Stimulated activated CD8-positive, alpha-beta memory T cell treated with anti-CD3 and anti-CD28 coated beads, Interleukin-12 subunit alpha, Interleukin-12 subunit beta, amount 100 ng/mL, for 24 hours (primary cell): ENCODE results near the gene MAEL.

Experiments
- DNase-seq: peaks from one replicate; pipeline ENCODE4 v3.0.0-alpha.2; 2020; ENCODE audit errors: extremely low read depth

MAEL gene

GRCh38 chr1:167056529-167057231 lies 67.6 kb downstream of the MAEL start:
- DNase-seq, result no peak

GRCh38 chr1:167057241-167057688 lies 68.2 kb downstream of the MAEL start:
- no peak for DNase-seq

GRCh38 chr1:167059045-167059808 lies 70.1 kb downstream of the MAEL start:
- DNase-seq, result peak; percentile 31

GRCh38 chr1:167059809-167060107 lies 70.7 kb downstream of the MAEL start:
- no peak for DNase-seq

- DNase-seq, result no peak
Observed at GRCh38 chr1:167060141-167061072, 71.3 kb downstream of the MAEL start.

GRCh38 chr1:167061073-167061464 lies 72.0 kb downstream of the MAEL start:
- no peak for DNase-seq

GRCh38 chr1:167064621-167065020 lies 75.5 kb downstream of the MAEL start:
- DNase-seq, result no peak

- DNase-seq, result no peak
Observed at GRCh38 chr1:167065471-167065870, 76.4 kb downstream of the MAEL start.

- peak; percentile 47 for DNase-seq
Observed at GRCh38 chr1:167066333-167067122, 77.4 kb downstream of the MAEL start.

- no peak for DNase-seq
Observed at GRCh38 chr1:167067904-167068303, 78.8 kb downstream of the MAEL start.

- no peak for DNase-seq
Observed at GRCh38 chr1:167068761-167069160, 79.7 kb downstream of the MAEL start.

- DNase-seq, result no peak
Observed at GRCh38 chr1:167071286-167071685, 82.2 kb downstream of the MAEL start.
